OCI-LY7 (cell line): ENCODE results near the gene SLC35F1. TPM values are rescaled to one million over a fixed set of nuclear protein-coding genes. Genes with fewer than 3 reads are reported as not detected.

Experiments
- BruUV-seq: library from RNA; stranded (reverse); fragments of 400-500 nt; replicated peaks from 2 replicates; lab custom pipeline; 2021; lab: Mats Ljungman, UMichigan
- CTCF ChIA-PET: fragments of 300-600 bp; sonication (Branson Sonifier 250); formaldehyde crosslinking; loops from one replicate; lab custom pipeline; 2022; ENCODE audit warnings: antibody characterized with exemption; ENCODE audit not compliant: unreplicated experiment; lab: Charles Lee
- POLR2A ChIA-PET: fragments of 300-600 bp; sonication (Branson Sonifier 250); formaldehyde crosslinking; loops from one replicate; lab custom pipeline; 2022; ENCODE audit warnings: antibody characterized with exemption; lab: Charles Lee
- DNase-seq: peaks from one replicate; pipeline ENCODE4 v3.0.0-alpha.2; 2015; ENCODE audit warnings: low spot score
- H2AFZ ChIP-seq: fragments of 200-600 bp; sonication (generic), shearing (Covaris generic); 2 replicates; pipeline ENCODE4 v1.6.1; 2014; ENCODE audit warnings: mild to moderate bottlenecking, antibody characterized with exemption, low read length, moderate library complexity
- H3K27ac ChIP-seq: fragments of 200-600 bp; sonication (generic); 2 replicates; pipeline ENCODE4 v1.5.1; 2014; ENCODE audit warnings: mixed run types, low read depth, mild to moderate bottlenecking, moderate library complexity, low read length, inconsistent platforms; ENCODE audit not compliant: poor library complexity, severe bottlenecking
- H3K36me3 ChIP-seq: fragments of 200-600 bp; sonication (generic); 2 replicates; pipeline ENCODE4 v1.6.1; 2014; ENCODE audit warnings: mild to moderate bottlenecking, antibody characterized with exemption, low read length, moderate library complexity, mixed read lengths; ENCODE audit not compliant: insufficient read depth
- H3K4me1 ChIP-seq: fragments of 200-600 bp; sonication (generic); 2 replicates; pipeline ENCODE4 v1.5.1; 2014; ENCODE audit warnings: mild to moderate bottlenecking, low read length; ENCODE audit not compliant: insufficient read depth, poor library complexity, severe bottlenecking
- H3K4me2 ChIP-seq: fragments of 200-600 bp; sonication (generic); 2 replicates; pipeline ENCODE4 v1.6.1; 2014; ENCODE audit warnings: mild to moderate bottlenecking, low read length
- H3K4me3 ChIP-seq: fragments of 200-600 bp; sonication (generic); 2 replicates; pipeline ENCODE4 v1.5.1; 2014; ENCODE audit warnings: mild to moderate bottlenecking, low read depth, low read length; ENCODE audit not compliant: poor library complexity, severe bottlenecking
- H3K79me2 ChIP-seq: fragments of 200-600 bp; sonication (generic); 2 replicates; pipeline ENCODE4 v1.6.1; 2016; ENCODE audit warnings: low read depth, mild to moderate bottlenecking, low read length, moderate library complexity, mixed read lengths; ENCODE audit not compliant: insufficient read depth
- H3K9me2 ChIP-seq: fragments of 200-600 bp; sonication (generic); 2 replicates; pipeline ENCODE4 v1.6.1; 2016; ENCODE audit warnings: mild to moderate bottlenecking, low read length, mixed read lengths; ENCODE audit not compliant: insufficient read depth
- H3K9me3 ChIP-seq: fragments of 200-600 bp; sonication (generic); 2 replicates; pipeline ENCODE4 v1.6.1; 2014; ENCODE audit warnings: mild to moderate bottlenecking, mixed run types, low read length, mixed read lengths
- H4K20me1 ChIP-seq: fragments of 200-600 bp; sonication (generic); 2 replicates; pipeline ENCODE4 v1.6.1; 2014; ENCODE audit warnings: mild to moderate bottlenecking, antibody characterized with exemption, low read length, moderate library complexity, mixed read lengths; ENCODE audit not compliant: insufficient read depth
- CTCF ChIP-seq: fragments of 200-600 bp; sonication (generic); conservative IDR thresholded peaks from 2 replicates; pipeline ENCODE4 v1.5.1; 2014; ENCODE audit warnings: mild to moderate bottlenecking, antibody characterized with exemption, low read length, moderate library complexity, mixed read lengths
- EZH2phosphoT487 ChIP-seq: fragments of 200-600 bp; sonication (generic); IDR thresholded peaks from 2 replicates; pipeline ENCODE4 v1.6.1; 2018; ENCODE audit warnings: low read depth, borderline replicate concordance, mild to moderate bottlenecking, mixed run types, antibody characterized with exemption, low read length, moderate library complexity, mixed read lengths
- intact Hi-C: fragments of 100-400 bp; cut with micrococcal nuclease; formaldehyde crosslinking; loops from one replicate; pipeline ENCODE4 v1.10.0; 2022; ENCODE audit not compliant: unreplicated experiment
- total RNA-seq, 2 experiments: library from RNA; depleted of rRNA in 1 of 2; stranded (reverse); fragments of >200 nt in 1 of 2; shearing (Covaris generic) in 1 of 2; gene quantifications; 2 replicates each; pipeline ENCODE4 v1.2.3, GENCODE V29; 2014 to 2022

SLC35F1 gene
- total RNA-seq, 2 experiments from 2014 or later = 0.03 TPM; not detected in 1

GRCh38 chr6:118292558-118292957 lies 385.5 kb downstream of the SLC35F1 start:
- Histone ChIP-seq H3K9me3 (no peaks in the 10 kb centered on the region), H3K9me2 (no peaks in the 10 kb centered on the region), H3K4me1 (no peaks in the 10 kb centered on the region), H3K79me2 (no peaks in the 10 kb centered on the region), H3K36me3 (no peaks in the 10 kb centered on the region), H4K20me1 (no peaks in the 10 kb centered on the region), H3K27ac (no peak overlapping the region), H3K4me2 (no peak overlapping the region), H3K4me3 (no peak overlapping the region), H2AFZ (no peak overlapping the region)
- POLR2A ChIA-PET = interaction anchor here (0.8 kb wide), 1 partner anchor 44 kb away, joined by 3 read pairs; no protein-coding TSS in a partner anchor
- intact Hi-C loops = no loop called here
- DNase-seq = no peak
- no peak for TF ChIP-seq CTCF
- TF ChIP-seq EZH2phosphoT487 = no peak
- CTCF ChIA-PET = interaction anchor here (0.5 kb wide), 1 partner anchor 451 kb away, joined by 3 read pairs; no protein-coding TSS in a partner anchor
- no TSS peak for BruUV-seq

GRCh38 chr6:118294906-118295305 lies 387.8 kb downstream of the SLC35F1 start:
- H3K27ac ChIP-seq = no peak overlapping the region
- no peaks in the 10 kb centered on the region for H4K20me1 ChIP-seq
- no peak overlapping the region for H3K4me3 ChIP-seq
- no TSS peak for BruUV-seq
- POLR2A ChIA-PET = interaction anchor here (0.7 kb wide), 1 partner anchor 103 kb away, joined by 3 read pairs; no protein-coding TSS in a partner anchor
- no peak overlapping the region for H3K4me2 ChIP-seq
- CTCF ChIA-PET = no interaction called here
- H2AFZ ChIP-seq = no peak overlapping the region
- no peaks in the 10 kb centered on the region for H3K9me2 ChIP-seq
- TF ChIP-seq EZH2phosphoT487 (no peak), CTCF (no peak)
- intact Hi-C loops = no loop called here
- H3K79me2 ChIP-seq = no peaks in the 10 kb centered on the region
- no peaks in the 10 kb centered on the region for H3K9me3 ChIP-seq
- H3K4me1 ChIP-seq = no peaks in the 10 kb centered on the region
- no peak for DNase-seq
- H3K36me3 ChIP-seq = no peaks in the 10 kb centered on the region

- Histone ChIP-seq H3K9me3 (no peaks in the 10 kb centered on the region), H3K4me2 (no peak overlapping the region), H3K27ac (no peak overlapping the region), H4K20me1 (no peaks in the 10 kb centered on the region), H3K4me1 (no peaks in the 10 kb centered on the region), H3K36me3 (no peaks in the 10 kb centered on the region), H2AFZ (no peak overlapping the region), H3K79me2 (no peaks in the 10 kb centered on the region), H3K4me3 (no peak overlapping the region), H3K9me2 (no peaks in the 10 kb centered on the region)
- no peak for DNase-seq
- BruUV-seq = no TSS peak
- intact Hi-C loops = no loop called here
- ChIA-PET CTCF (no interaction called here), POLR2A (interaction anchor here (0.6 to 0.9 kb wide), 3 partner anchors 9 to 103 kb away, joined by 3 read pairs; no protein-coding TSS in a partner anchor)
- TF ChIP-seq CTCF (no peak), EZH2phosphoT487 (no peak)
Measured at GRCh38 chr6:118295336-118295735, 388.3 kb downstream of the SLC35F1 start.
